RWPE1 (cell line): Measurements from ENCODE around the gene TLR9.
A peak's percentile ranks its signal among the peaks of the same experiment; 100 is the strongest.

ENCODE experiments used
- CTCF ChIA-PET: fragments of 350-600 bp; sonication (Branson Sonifier 250); formaldehyde crosslinking; extraction: SDS; loops from one replicate; lab custom pipeline; 2021; lab: Yijun Ruan, JAX
- POLR2A ChIA-PET: fragments of 400-600 bp; formaldehyde crosslinking; extraction: SDS; loops from one replicate; lab custom pipeline; 2020; ENCODE audit warnings: antibody characterized with exemption; ENCODE audit not compliant: low non-redundant PET; lab: Yijun Ruan, JAX
- DNase-seq: peaks from one replicate; pipeline ENCODE4 v3.0.0; 2012; ENCODE audit warnings: low spot score
- H3K27ac ChIP-seq: fragments of 450-650 bp; 2 replicates; pipeline ENCODE4 v1.5.1; 2017
- CTCF ChIP-seq: fragments of 450-650 bp; conservative IDR thresholded peaks from 2 replicates; pipeline ENCODE4 v1.5.1; 2017; ENCODE audit warnings: low read depth, mild to moderate bottlenecking

The TLR9 gene

GRCh38 chr3:52221141-52221562 is 4.3 kb downstream of the TLR9 start:
- no peak for DNase-seq
- CTCF ChIA-PET: interaction anchor here (1.2 to 1.7 kb wide), 5 partner anchors 10 to 118 kb away, joined by 3 to 16 read pairs (median 3); no protein-coding TSS in a partner anchor
- peak overlapping the region; percentile 28 for H3K27ac ChIP-seq
- TF ChIP-seq CTCF: no peak
- POLR2A ChIA-PET: no interaction called here

- ChIA-PET CTCF (interaction anchor here (0.6 to 1.7 kb wide), 10 partner anchors 11 to 187 kb away, joined by 3 to 16 read pairs (median 3); no protein-coding TSS in a partner anchor), POLR2A (no interaction called here)
- H3K27ac ChIP-seq: peak overlapping the region; percentile 28
- peak; percentile 90 for TF ChIP-seq CTCF
- peak; percentile 68 for DNase-seq
These were observed 4.9 kb downstream of the TLR9 start for GRCh38 chr3:52220380-52221026.

GRCh38 chr3:52218937-52219650 is 6.4 kb downstream of the TLR9 start:
- POLR2A ChIA-PET: no interaction called here
- TF ChIP-seq CTCF: no peak
- CTCF ChIA-PET: interaction anchor here (0.6 to 0.7 kb wide), 2 partner anchors 120 to 262 kb away, joined by 4 to 5 read pairs; no protein-coding TSS in a partner anchor
- DNase-seq: no peak
- peak overlapping the region; percentile 93 for H3K27ac ChIP-seq

- no peak for TF ChIP-seq CTCF
- no peak for DNase-seq
- ChIA-PET POLR2A (no interaction called here), CTCF (interaction anchor here (0.7 kb wide), 1 partner anchor 261 kb away, joined by 5 read pairs; no protein-coding TSS in a partner anchor)
- H3K27ac ChIP-seq: peak overlapping the region; percentile 93
These were observed 7.0 kb downstream of the TLR9 start for GRCh38 chr3:52218454-52218853.

GRCh38 chr3:52218026-52218425 is 7.4 kb downstream of the TLR9 start:
- peak overlapping the region; percentile 93 for H3K27ac ChIP-seq
- ChIA-PET CTCF (interaction anchor here (0.7 to 0.9 kb wide), 3 partner anchors 121 to 343 kb away, joined by 3 to 7 read pairs (median 5); no protein-coding TSS in a partner anchor), POLR2A (no interaction called here)
- no peak for DNase-seq
- no peak for TF ChIP-seq CTCF

- no peak for TF ChIP-seq CTCF
- CTCF ChIA-PET: interaction anchor here (0.7 to 0.9 kb wide), 2 partner anchors 122 to 344 kb away, joined by 3 to 7 read pairs; no protein-coding TSS in a partner anchor
- no peak for DNase-seq
- POLR2A ChIA-PET: no interaction called here
- peak overlapping the region; percentile 93 for H3K27ac ChIP-seq
These were observed 8.0 kb downstream of the TLR9 start for GRCh38 chr3:52217409-52217805.
